Natural killer cell (primary cell): ENCODE measurements around the gene IL7R. TPM values are rescaled to one million over a fixed set of nuclear protein-coding genes. Genes with fewer than 3 reads are reported as not detected.

ENCODE experiments used
- ATAC-seq, 3 donors: fragments of 150-1000 bp in 2 of 3; fragments of 200-7000 bp in 1 of 3; cut with Tn5 transposase; 1 replicate in 1 of 3; 2 replicates in 2 of 3; pipeline ENCODE4 v1.10.0; 2021; ENCODE audit warnings: mild to moderate bottlenecking in 2 of 3, moderate library complexity in 2 of 3
- DNase-seq, 2 donors: peaks; one replicate each; pipeline versions ENCODE4 v3.0.0 to v3.0.0-alpha.2; 2013 to 2021; ENCODE audit warnings: mixed read lengths in 1 of 2
- H3K27ac ChIP-seq: one replicate; pipeline ENCODE4 v1.5.1; 2013; ENCODE audit warnings: mild to moderate bottlenecking, low read length
- H3K27me3 ChIP-seq: one replicate; pipeline ENCODE4 v1.6.1; 2013; ENCODE audit warnings: low read length; ENCODE audit not compliant: control insufficient read depth, insufficient read depth
- H3K36me3 ChIP-seq: one replicate; pipeline ENCODE4 v1.6.1; 2013; ENCODE audit warnings: low read length; ENCODE audit not compliant: control insufficient read depth, insufficient read depth
- H3K4me1 ChIP-seq: one replicate; pipeline ENCODE4 v1.6.1; 2013; ENCODE audit warnings: low read length; ENCODE audit not compliant: control insufficient read depth, insufficient read depth
- H3K4me3 ChIP-seq: one replicate; pipeline ENCODE4 v1.5.1; 2013; ENCODE audit warnings: low read length
- H3K9me3 ChIP-seq: one replicate; pipeline ENCODE4 v1.6.1; 2013; ENCODE audit warnings: low read length; ENCODE audit not compliant: control insufficient read depth, insufficient read depth
- H3K27ac Mint-ChIP-seq, 2 donors: one replicate each; pipeline ENCODE4 v1.8.0; 2022; ENCODE audit warnings: mild to moderate bottlenecking in 2 of 2, mixed read lengths in 2 of 2, moderate library complexity in 1 of 2
- H3K27me3 Mint-ChIP-seq, 2 donors: one replicate each; pipeline ENCODE4 v1.8.0; 2022; ENCODE audit warnings: low read depth in 2 of 2, mixed read lengths in 2 of 2
- H3K36me3 Mint-ChIP-seq: one replicate; pipeline ENCODE4 v1.8.0; 2022; ENCODE audit warnings: mixed read lengths
- H3K4me1 Mint-ChIP-seq, 2 donors: one replicate each; pipeline ENCODE4 v1.8.0; 2022; ENCODE audit warnings: mixed read lengths in 2 of 2
- H3K4me3 Mint-ChIP-seq: one replicate; pipeline ENCODE4 v1.8.0; 2022; ENCODE audit warnings: mild to moderate bottlenecking, moderate library complexity, mixed read lengths
- H3K9me3 Mint-ChIP-seq, 2 donors: one replicate each; pipeline ENCODE4 v1.8.0; 2022; ENCODE audit warnings: mixed read lengths in 2 of 2
- CTCF ChIP-seq: fragments of 200-600 bp; IDR thresholded peaks from one replicate; pipeline ENCODE4 v1.8.0; 2022; ENCODE audit warnings: antibody characterized with exemption
- WGBS: methylation state at CpG from one replicate; pipeline ENCODE4 v1.1.7; 2013; ENCODE audit warnings: missing lambda C conversion rate; ENCODE audit not compliant: insufficient coverage; 5-methylcytosine and 5-hydroxymethylcytosine counted together
- intact Hi-C: fragments of 100-400 bp; cut with micrococcal nuclease; formaldehyde crosslinking; loops from one replicate; pipeline ENCODE4 v1.14.2; 2022
- total RNA-seq, 4 donors: library from RNA; stranded (reverse); fragments of 120-200 nt in 1 of 4; gene quantifications; one replicate each; pipeline versions ENCODE4 v1.2.3 to v1.2.4, GENCODE V29; 2013 to 2022

The IL7R gene
- total RNA-seq, 3 donors from 2014 or later (not counting 1 experiment from before 2014, with no cell fraction given), result 22.0 to 42.7 (median 30.4) TPM

- Histone ChIP-seq H3K9me3 (no peaks in the 10 kb centered on the region), H3K4me1 (peaks cover 5% of the 10 kb centered on the region), H3K4me3 (no peak overlapping the region), H3K27ac (peak overlapping the region; percentile 42), H3K36me3 (no peaks in the 10 kb centered on the region), H3K27me3 (no peaks in the 10 kb centered on the region)
- no peaks in the 10 kb centered on the region for H3K36me3 Mint-ChIP-seq
- no peak for TF ChIP-seq CTCF
- peak in 1 of 2 donors; percentile 35 for DNase-seq
- no peak overlapping the region for H3K27ac Mint-ChIP-seq
- ATAC-seq, result no peak
- H3K4me1 Mint-ChIP-seq, result peaks cover 14 to 20% of the 10 kb centered on the region in 2 donors
- no peaks in the 10 kb centered on the region for H3K27me3 Mint-ChIP-seq
- WGBS, result 53% methylated on average over 2 of the region's 2 CpGs
- intact Hi-C loops, result no loop called here
- H3K4me3 Mint-ChIP-seq, result no peak overlapping the region
- H3K9me3 Mint-ChIP-seq, result no peaks in the 10 kb centered on the region
These were observed 23.5 kb upstream of the IL7R start for GRCh38 chr5:35833224-35833623.

GRCh38 chr5:35835796-35836742, 20.6 kb upstream of the IL7R start:
- peaks cover 14 to 16% of the 10 kb centered on the region in 2 donors for H3K4me1 Mint-ChIP-seq
- H3K9me3 ChIP-seq, result no peaks in the 10 kb centered on the region
- no peak for TF ChIP-seq CTCF
- ATAC-seq, result no peak
- H3K4me3 ChIP-seq, result no peak overlapping the region
- intact Hi-C loops, result no loop called here
- no peak overlapping the region for H3K4me3 Mint-ChIP-seq
- H3K27ac ChIP-seq, result no peak overlapping the region
- 84% methylated on average over 5 of the region's 7 CpGs for WGBS
- H3K27me3 Mint-ChIP-seq, result no peaks in the 10 kb centered on the region
- DNase-seq, result no peak
- no peaks in the 10 kb centered on the region for H3K36me3 Mint-ChIP-seq
- no peaks in the 10 kb centered on the region for H3K9me3 Mint-ChIP-seq
- peaks cover 5% of the 10 kb centered on the region for H3K4me1 ChIP-seq
- H3K36me3 ChIP-seq, result no peaks in the 10 kb centered on the region
- H3K27me3 ChIP-seq, result no peaks in the 10 kb centered on the region
- no peak overlapping the region for H3K27ac Mint-ChIP-seq

- Mint-ChIP-seq H3K27ac (no peak overlapping the region), H3K4me1 (peaks cover 6% of the 10 kb centered on the region in 2 donors), H3K27me3 (no peaks in the 10 kb centered on the region), H3K36me3 (no peaks in the 10 kb centered on the region), H3K9me3 (no peaks in the 10 kb centered on the region), H3K4me3 (no peak overlapping the region)
- no peak overlapping the region for H3K4me3 ChIP-seq
- intact Hi-C loops, result no loop called here
- H3K27me3 ChIP-seq, result no peaks in the 10 kb centered on the region
- WGBS, result 86% methylated on average over 4 of the region's 5 CpGs
- no peak for ATAC-seq
- H3K36me3 ChIP-seq, result no peaks in the 10 kb centered on the region
- no peak overlapping the region for H3K27ac ChIP-seq
- H3K4me1 ChIP-seq, result peaks cover 5% of the 10 kb centered on the region
- no peaks in the 10 kb centered on the region for H3K9me3 ChIP-seq
- TF ChIP-seq CTCF, result no peak
- no peak for DNase-seq
These were observed 18.2 kb upstream of the IL7R start for GRCh38 chr5:35838370-35839042.
